ENCODE data around the gene PPM1H. TPM values are rescaled to one million over a fixed set of nuclear protein-coding genes. Genes with fewer than 3 reads are reported as not detected.

The PPM1H gene
- total RNA-seq, 1 donor from 2014 or later = 21.6 TPM

- no peaks in the 10 kb centered on the region for H3K27me3 ChIP-seq (ENCODE audit: control insufficient read depth, insufficient read depth, low read length)
- no peak for DNase-seq (ENCODE audit: low read depth)
- no peak overlapping the region for H3K4me3 ChIP-seq (ENCODE audit: low read depth, low read length)
- H3K36me3 ChIP-seq (ENCODE audit: control insufficient read depth, insufficient read depth, low read length) = no peaks in the 10 kb centered on the region
- TF ChIP-seq CTCF (IDR thresholded peaks at IDR 0.05; ENCODE audit: insufficient read depth, low read length, poor library complexity, severe bottlenecking) = no peak
Observed at GRCh38 chr12:62601765-62602164, 333.2 kb downstream of the PPM1H start.

- Histone ChIP-seq H3K27me3 (ENCODE audit: control insufficient read depth, insufficient read depth, low read length) (no peaks in the 10 kb centered on the region), H3K4me3 (ENCODE audit: low read depth, low read length) (no peak overlapping the region), H3K36me3 (ENCODE audit: control insufficient read depth, insufficient read depth, low read length) (no peaks in the 10 kb centered on the region)
- TF ChIP-seq CTCF (IDR thresholded peaks at IDR 0.05; ENCODE audit: insufficient read depth, low read length, poor library complexity, severe bottlenecking) = peak; percentile 20
- DNase-seq (ENCODE audit: low read depth) = no peak
Observed at GRCh38 chr12:62599854-62600437, 335.0 kb downstream of the PPM1H start.

GRCh38 chr12:62598846-62599245 lies 336.1 kb downstream of the PPM1H start:
- no peaks in the 10 kb centered on the region for H3K27me3 ChIP-seq (ENCODE audit: control insufficient read depth, insufficient read depth, low read length)
- no peak for DNase-seq (ENCODE audit: low read depth)
- no peak overlapping the region for H3K4me3 ChIP-seq (ENCODE audit: low read depth, low read length)
- TF ChIP-seq CTCF (IDR thresholded peaks at IDR 0.05; ENCODE audit: insufficient read depth, low read length, poor library complexity, severe bottlenecking) = no peak
- H3K36me3 ChIP-seq (ENCODE audit: control insufficient read depth, insufficient read depth, low read length) = no peaks in the 10 kb centered on the region

GRCh38 chr12:62597253-62597652 lies 337.7 kb downstream of the PPM1H start:
- H3K27me3 ChIP-seq (ENCODE audit: control insufficient read depth, insufficient read depth, low read length) = no peaks in the 10 kb centered on the region
- DNase-seq (ENCODE audit: low read depth) = no peak
- no peak overlapping the region for H3K4me3 ChIP-seq (ENCODE audit: low read depth, low read length)
- H3K36me3 ChIP-seq (ENCODE audit: control insufficient read depth, insufficient read depth, low read length) = no peaks in the 10 kb centered on the region
- no peak for TF ChIP-seq CTCF (IDR thresholded peaks at IDR 0.05; ENCODE audit: insufficient read depth, low read length, poor library complexity, severe bottlenecking)

Other genes with a start within 250 kb of the PPM1H start
- gene AVPR1A, start 216.1 kb upstream of the PPM1H start, total RNA-seq = 0.13 and 0.14 TPM in 2 replicates

Data from kidney epithelial cell (primary cell).